ENCODE data around the gene PYROXD2. TPM values are rescaled to one million over a fixed set of nuclear protein-coding genes. Genes with fewer than 3 reads are reported as not detected.

Gene PYROXD2
- total and polyA plus RNA-seq, 10 of the 15 experiments (the other 5 are each of a cell fraction or from before 2014, with no cell fraction given): 4.8 to 15.8 (median 11.1) TPM

DNA sequence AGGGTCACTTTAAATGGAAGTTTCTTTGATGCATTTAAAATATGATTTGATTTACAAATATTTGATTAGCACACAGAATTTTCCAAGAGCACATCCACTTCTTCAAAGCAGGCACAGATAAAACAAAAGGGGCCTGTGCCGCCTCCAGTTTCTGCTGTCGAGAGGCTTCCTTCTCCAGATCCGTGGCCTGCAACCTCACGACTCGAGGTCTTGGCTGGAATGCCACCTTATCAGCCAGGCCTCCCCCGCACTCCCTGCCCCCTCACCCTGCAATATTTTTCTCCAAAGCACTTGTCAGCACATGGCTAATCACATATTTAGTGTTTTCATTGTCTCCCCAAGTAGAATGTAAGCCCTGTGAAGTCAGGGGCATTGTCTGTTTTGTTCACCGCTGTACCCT is 12.5 kb downstream of the PYROXD2 start:
- Histone ChIP-seq H3K4me2 (ENCODE audit: control insufficient read depth, insufficient read depth) (no peak overlapping the region), H4K20me1 (ENCODE audit: control insufficient read depth, insufficient read depth) (no peaks in the 10 kb centered on the region), H3K27me3 (replicated peaks in 1 of 2; ENCODE audit: control insufficient read depth in 2 of 2, insufficient read depth in 2 of 2, low read length in 1 of 2) (no peaks in the 10 kb centered on the region), H3K4me1 (ENCODE audit: control insufficient read depth, insufficient read depth, low read length) (peaks cover 19% of the 10 kb centered on the region), H3K79me2 (ENCODE audit: control insufficient read depth, insufficient read depth, low read length) (no peaks in the 10 kb centered on the region), H3K36me3 (ENCODE audit: control insufficient read depth in 2 of 2, insufficient read depth in 2 of 2, low read length in 1 of 2) (no peaks in the 10 kb centered on the region), H3K9me3 (replicated peaks; ENCODE audit: control insufficient read depth, insufficient read depth, low read length) (no peaks in the 10 kb centered on the region), H2AFZ (ENCODE audit: control insufficient read depth, low read depth, low read length) (no peak overlapping the region), H3K27ac (ENCODE audit: control insufficient read depth, insufficient read depth) (no peak overlapping the region), H3K9ac (ENCODE audit: control insufficient read depth, insufficient read depth, low read length) (no peak overlapping the region), H3K4me3 (no peak overlapping the region)
- DNase-seq (ENCODE audit: low read depth, low spot score): no peak
- ATAC-seq: no peak
- no peak for FAIRE-seq
- no TSS peak for BruUV-seq (replicated peaks)
- in situ Hi-C loops (cut with MboI): no loop called here
- ChIA-PET CTCF (no interaction called here), SMC1A (ENCODE audit: uncharacterized antibody, unreplicated experiment) (interaction anchor here (2.3 kb wide), 1 partner anchor 8 kb away, joined by 11 read pairs; no protein-coding TSS in a partner anchor), RAD21 (ENCODE audit: unreplicated experiment) (no interaction called here), POLR2A (no interaction called here)
- 94% methylated on average over 7 of the region's 7 CpGs for WGBS (ENCODE audit: insufficient coverage, insufficient replicate concordance, low lambda C conversion rate, missing lambda C conversion rate)
- intact Hi-C loops (cut with micrococcal nuclease; ENCODE audit: unreplicated experiment): no loop called here
- TF ChIP-seq SUPT20H (IDR thresholded peaks at IDR 0.05; ENCODE audit: borderline replicate concordance, control insufficient read depth, low read depth, low read length) (no peak), REST (IDR thresholded peaks at IDR 0.05; ENCODE audit: low read depth, low read length) (no peak), ESRRA (IDR thresholded peaks at IDR 0.05; ENCODE audit: low read length) (no peak), POLR2AphosphoS2 (IDR thresholded peaks at IDR 0.05; ENCODE audit: low read depth, low read length) (no peak), CHD4 (IDR thresholded peaks at IDR 0.05) (no peak), ZBTB33 (IDR thresholded peaks at IDR 0.05) (no peak), EZH2 (IDR thresholded peaks at IDR 0.05; ENCODE audit: borderline replicate concordance, control insufficient read depth, low read depth, low read length) (no peak), TBL1XR1 (IDR thresholded peaks at IDR 0.05; ENCODE audit: low read depth, low read length) (no peak), RUNX3 (IDR thresholded peaks at IDR 0.05; ENCODE audit: low read length) (no peak), YY1 (IDR thresholded peaks at IDR 0.05; ENCODE audit: low read depth, low read length) (no peak), IKZF1 (conservative IDR thresholded peaks at IDR 0.05) (no peak), NFYB (IDR thresholded peaks at IDR 0.05; ENCODE audit: insufficient read depth, low read depth, low read length) (no peak)
- TF ChIP-seq, protein P1, sequence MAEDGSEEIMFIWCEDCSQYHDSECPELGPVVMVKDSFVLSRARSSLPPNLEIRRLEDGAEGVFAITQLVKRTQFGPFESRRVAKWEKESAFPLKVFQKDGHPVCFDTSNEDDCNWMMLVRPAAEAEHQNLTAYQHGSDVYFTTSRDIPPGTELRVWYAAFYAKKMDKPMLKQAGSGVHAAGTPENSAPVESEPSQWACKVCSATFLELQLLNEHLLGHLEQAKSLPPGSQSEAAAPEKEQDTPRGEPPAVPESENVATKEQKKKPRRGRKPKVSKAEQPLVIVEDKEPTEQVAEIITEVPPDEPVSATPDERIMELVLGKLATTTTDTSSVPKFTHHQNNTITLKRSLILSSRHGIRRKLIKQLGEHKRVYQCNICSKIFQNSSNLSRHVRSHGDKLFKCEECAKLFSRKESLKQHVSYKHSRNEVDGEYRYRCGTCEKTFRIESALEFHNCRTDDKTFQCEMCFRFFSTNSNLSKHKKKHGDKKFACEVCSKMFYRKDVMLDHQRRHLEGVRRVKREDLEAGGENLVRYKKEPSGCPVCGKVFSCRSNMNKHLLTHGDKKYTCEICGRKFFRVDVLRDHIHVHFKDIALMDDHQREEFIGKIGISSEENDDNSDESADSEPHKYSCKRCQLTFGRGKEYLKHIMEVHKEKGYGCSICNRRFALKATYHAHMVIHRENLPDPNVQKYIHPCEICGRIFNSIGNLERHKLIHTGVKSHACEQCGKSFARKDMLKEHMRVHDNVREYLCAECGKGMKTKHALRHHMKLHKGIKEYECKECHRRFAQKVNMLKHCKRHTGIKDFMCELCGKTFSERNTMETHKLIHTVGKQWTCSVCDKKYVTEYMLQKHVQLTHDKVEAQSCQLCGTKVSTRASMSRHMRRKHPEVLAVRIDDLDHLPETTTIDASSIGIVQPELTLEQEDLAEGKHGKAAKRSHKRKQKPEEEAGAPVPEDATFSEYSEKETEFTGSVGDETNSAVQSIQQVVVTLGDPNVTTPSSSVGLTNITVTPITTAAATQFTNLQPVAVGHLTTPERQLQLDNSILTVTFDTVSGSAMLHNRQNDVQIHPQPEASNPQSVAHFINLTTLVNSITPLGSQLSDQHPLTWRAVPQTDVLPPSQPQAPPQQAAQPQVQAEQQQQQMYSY (CRISPR knock-in tag; IDR thresholded peaks at IDR 0.05): no peak

All from GM12878 (cell line).